NT2/D1 (cell line): ENCODE data around the gene ZDHHC19.

Experiments used
- SUZ12 ChIP-seq: IDR thresholded peaks from 2 replicates; pipeline ENCODE4 v1.6.1; 2011; ENCODE audit not compliant: insufficient read length, insufficient read depth; ENCODE audit errors: extremely low read depth
- YY1 ChIP-seq: IDR thresholded peaks from 2 replicates; pipeline ENCODE4 v1.6.1; 2011; ENCODE audit not compliant: insufficient read length, insufficient read depth
- ZNF274 ChIP-seq: IDR thresholded peaks from 2 replicates; pipeline ENCODE4 v1.6.1; 2011; ENCODE audit warnings: mild to moderate bottlenecking, low read depth, low read length

- TF ChIP-seq ZNF274 (no peak), YY1 (no peak), SUZ12 (no peak)
Measured at GRCh38 chr3:196163212-196163611, 48.0 kb downstream of the ZDHHC19 start.
